ENCODE measurements around the gene CCR5.

Gene CCR5

GRCh38 chr3:46407970-46408369, 37.2 kb downstream of the CCR5 start:
- TF ChIP-seq REST (IDR thresholded peaks at IDR 0.05; ENCODE audit: insufficient read depth in 1 of 2, low read depth in 2 of 2, low read length in 2 of 2) = no peak
- TF ChIP-seq POLR2AphosphoS5 (IDR thresholded peaks at IDR 0.05; ENCODE audit: low read depth, low read length) = no peak
- no peak for TF ChIP-seq FOXP2 (optimal IDR thresholded peaks at IDR 0.05; ENCODE audit: borderline replicate concordance, extremely low read depth, extremely low read length, insufficient read depth)
- no peak for TF ChIP-seq SIN3A (IDR thresholded peaks at IDR 0.05; ENCODE audit: borderline replicate concordance, insufficient read depth, low read length)
- no peak for TF ChIP-seq TAF1 (IDR thresholded peaks at IDR 0.05; ENCODE audit: borderline replicate concordance, insufficient read depth, low read length)

GRCh38 chr3:46408853-46409252, 38.1 kb downstream of the CCR5 start:
- no peak for TF ChIP-seq SIN3A (IDR thresholded peaks at IDR 0.05; ENCODE audit: borderline replicate concordance, insufficient read depth, low read length)
- no peak for TF ChIP-seq POLR2AphosphoS5 (IDR thresholded peaks at IDR 0.05; ENCODE audit: low read depth, low read length)
- no peak for TF ChIP-seq TAF1 (IDR thresholded peaks at IDR 0.05; ENCODE audit: borderline replicate concordance, insufficient read depth, low read length)
- no peak for TF ChIP-seq FOXP2 (optimal IDR thresholded peaks at IDR 0.05; ENCODE audit: borderline replicate concordance, extremely low read depth, extremely low read length, insufficient read depth)
- no peak for TF ChIP-seq REST (IDR thresholded peaks at IDR 0.05; ENCODE audit: insufficient read depth in 1 of 2, low read depth in 2 of 2, low read length in 2 of 2)

GRCh38 chr3:46409739-46410489, 39.2 kb downstream of the CCR5 start:
- TF ChIP-seq POLR2AphosphoS5 (IDR thresholded peaks at IDR 0.05; ENCODE audit: low read depth, low read length) (no peak), REST (IDR thresholded peaks at IDR 0.05; ENCODE audit: insufficient read depth in 1 of 2, low read depth in 2 of 2, low read length in 2 of 2) (no peak), TAF1 (IDR thresholded peaks at IDR 0.05; ENCODE audit: borderline replicate concordance, insufficient read depth, low read length) (no peak), SIN3A (IDR thresholded peaks at IDR 0.05; ENCODE audit: borderline replicate concordance, insufficient read depth, low read length) (no peak), FOXP2 (optimal IDR thresholded peaks at IDR 0.05; ENCODE audit: borderline replicate concordance, extremely low read depth, extremely low read length, insufficient read depth) (no peak)

- no peak for TF ChIP-seq TAF1 (IDR thresholded peaks at IDR 0.05; ENCODE audit: borderline replicate concordance, insufficient read depth, low read length)
- no peak for TF ChIP-seq FOXP2 (optimal IDR thresholded peaks at IDR 0.05; ENCODE audit: borderline replicate concordance, extremely low read depth, extremely low read length, insufficient read depth)
- TF ChIP-seq REST (IDR thresholded peaks at IDR 0.05; ENCODE audit: insufficient read depth in 1 of 2, low read depth in 2 of 2, low read length in 2 of 2) = no peak
- no peak for TF ChIP-seq POLR2AphosphoS5 (IDR thresholded peaks at IDR 0.05; ENCODE audit: low read depth, low read length)
- TF ChIP-seq SIN3A (IDR thresholded peaks at IDR 0.05; ENCODE audit: borderline replicate concordance, insufficient read depth, low read length) = no peak
These were observed 39.9 kb downstream of the CCR5 start for GRCh38 chr3:46410669-46411068.
